Embryonic facial prominence (tissue), 1 donor: ENCODE measurements around the gene DHX57.

ENCODE experiments used
- DNase-seq: peaks from one replicate; pipeline ENCODE4 v3.0.0-alpha.2; 2016; ENCODE audit errors: extremely low spot score

DHX57 gene, protein sequence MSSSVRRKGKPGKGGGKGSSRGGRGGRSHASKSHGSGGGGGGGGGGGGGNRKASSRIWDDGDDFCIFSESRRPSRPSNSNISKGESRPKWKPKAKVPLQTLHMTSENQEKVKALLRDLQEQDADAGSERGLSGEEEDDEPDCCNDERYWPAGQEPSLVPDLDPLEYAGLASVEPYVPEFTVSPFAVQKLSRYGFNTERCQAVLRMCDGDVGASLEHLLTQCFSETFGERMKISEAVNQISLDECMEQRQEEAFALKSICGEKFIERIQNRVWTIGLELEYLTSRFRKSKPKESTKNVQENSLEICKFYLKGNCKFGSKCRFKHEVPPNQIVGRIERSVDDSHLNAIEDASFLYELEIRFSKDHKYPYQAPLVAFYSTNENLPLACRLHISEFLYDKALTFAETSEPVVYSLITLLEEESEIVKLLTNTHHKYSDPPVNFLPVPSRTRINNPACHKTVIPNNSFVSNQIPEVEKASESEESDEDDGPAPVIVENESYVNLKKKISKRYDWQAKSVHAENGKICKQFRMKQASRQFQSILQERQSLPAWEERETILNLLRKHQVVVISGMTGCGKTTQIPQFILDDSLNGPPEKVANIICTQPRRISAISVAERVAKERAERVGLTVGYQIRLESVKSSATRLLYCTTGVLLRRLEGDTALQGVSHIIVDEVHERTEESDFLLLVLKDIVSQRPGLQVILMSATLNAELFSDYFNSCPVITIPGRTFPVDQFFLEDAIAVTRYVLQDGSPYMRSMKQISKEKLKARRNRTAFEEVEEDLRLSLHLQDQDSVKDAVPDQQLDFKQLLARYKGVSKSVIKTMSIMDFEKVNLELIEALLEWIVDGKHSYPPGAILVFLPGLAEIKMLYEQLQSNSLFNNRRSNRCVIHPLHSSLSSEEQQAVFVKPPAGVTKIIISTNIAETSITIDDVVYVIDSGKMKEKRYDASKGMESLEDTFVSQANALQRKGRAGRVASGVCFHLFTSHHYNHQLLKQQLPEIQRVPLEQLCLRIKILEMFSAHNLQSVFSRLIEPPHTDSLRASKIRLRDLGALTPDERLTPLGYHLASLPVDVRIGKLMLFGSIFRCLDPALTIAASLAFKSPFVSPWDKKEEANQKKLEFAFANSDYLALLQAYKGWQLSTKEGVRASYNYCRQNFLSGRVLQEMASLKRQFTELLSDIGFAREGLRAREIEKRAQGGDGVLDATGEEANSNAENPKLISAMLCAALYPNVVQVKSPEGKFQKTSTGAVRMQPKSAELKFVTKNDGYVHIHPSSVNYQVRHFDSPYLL (N-terminal part only)

DNA sequence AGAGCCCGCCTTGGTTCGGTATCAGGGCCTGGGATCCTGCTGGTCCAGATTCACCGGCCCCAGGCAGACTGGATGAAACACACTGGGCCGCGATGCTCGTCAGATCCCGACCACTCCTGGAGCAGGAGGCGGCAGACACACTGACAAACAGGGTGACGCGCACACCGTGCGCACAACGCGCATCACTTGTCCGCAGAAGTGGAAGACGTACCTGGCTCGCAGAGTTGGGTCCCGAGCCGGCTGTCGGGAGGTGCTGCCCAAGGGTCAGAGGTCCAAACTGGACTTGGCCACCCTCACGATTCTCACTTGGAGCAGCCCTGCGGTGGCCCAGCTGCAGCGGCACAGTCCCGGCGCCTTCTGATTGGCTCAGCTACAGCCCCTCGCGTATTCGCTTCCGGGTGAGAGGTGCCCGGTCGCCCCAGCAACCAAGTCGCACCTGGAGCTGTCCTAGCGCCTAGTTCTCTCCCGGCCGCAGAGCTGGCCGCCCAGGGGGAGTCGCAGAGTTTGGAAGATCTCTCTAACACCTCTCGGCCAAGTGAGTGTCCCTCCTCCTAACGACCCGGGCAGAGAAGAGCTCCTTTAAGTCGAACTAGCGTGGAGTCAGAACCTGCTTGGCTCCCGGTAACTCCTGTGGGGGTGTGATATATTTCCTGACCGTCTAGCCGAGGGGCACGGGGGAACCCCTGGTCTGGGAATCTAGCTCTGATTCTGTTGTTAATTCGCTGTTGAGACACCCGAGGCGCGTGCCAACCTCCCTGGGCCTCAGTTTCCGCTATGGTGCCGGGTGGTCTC lies at the start of gene DHX57, which contains the start of gene MORN2:
DHX57 (minus strand) TSS at position 359 of the 792 bp plus-strand sequence. CDS start 7,529 bp downstream, outside the sequence.
MORN2 (plus strand) TSS at position 401 of the 792 bp plus-strand sequence.
- peak; percentile 74 for DNase-seq

DNA sequence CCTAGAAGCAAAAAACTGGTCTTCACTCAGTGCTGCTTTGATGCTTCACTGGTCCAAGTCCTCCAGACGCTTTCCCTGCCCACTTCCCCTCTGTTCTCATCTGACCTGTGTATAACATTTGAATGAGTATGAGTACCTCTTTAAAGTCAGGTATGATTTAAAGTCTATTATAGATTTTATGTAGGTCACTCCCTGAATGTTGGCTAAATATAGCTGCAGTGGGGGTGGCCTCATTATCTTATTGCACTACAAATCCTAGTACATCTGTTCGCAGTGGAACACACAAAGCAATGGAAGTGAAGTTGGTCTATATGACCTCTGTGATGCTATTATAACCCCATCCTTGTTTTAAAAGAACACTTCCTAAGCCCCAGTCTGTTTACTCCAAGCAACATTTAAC lies 47.2 kb upstream of the DHX57 start:
- DNase-seq: no peak

DNA sequence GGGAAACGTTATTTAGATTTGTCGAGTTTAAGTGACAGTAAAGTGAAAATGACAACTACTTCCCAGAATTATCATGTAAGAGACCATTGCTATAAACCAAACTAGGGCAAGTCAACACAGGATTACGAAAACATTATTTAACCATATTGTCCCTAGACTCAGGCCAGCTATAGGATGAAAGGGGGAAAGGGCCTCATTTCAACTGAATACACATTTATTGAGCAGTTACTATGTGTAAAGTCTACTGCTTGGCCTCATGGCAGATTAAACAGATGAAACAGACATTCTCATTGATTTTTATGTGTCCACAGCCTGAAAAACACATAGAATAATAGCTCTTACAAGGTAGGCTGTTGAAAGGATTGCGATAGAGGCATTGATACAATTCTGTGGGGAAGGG lies 46.7 kb upstream of the DHX57 start:
- DNase-seq: no peak

GRCh38 chr2:38912619-38913018 lies 36.9 kb upstream of the DHX57 start:
- DNase-seq: no peak

- no peak for DNase-seq
Observed at GRCh38 chr2:38911191-38911590, 35.5 kb upstream of the DHX57 start.

DNA sequence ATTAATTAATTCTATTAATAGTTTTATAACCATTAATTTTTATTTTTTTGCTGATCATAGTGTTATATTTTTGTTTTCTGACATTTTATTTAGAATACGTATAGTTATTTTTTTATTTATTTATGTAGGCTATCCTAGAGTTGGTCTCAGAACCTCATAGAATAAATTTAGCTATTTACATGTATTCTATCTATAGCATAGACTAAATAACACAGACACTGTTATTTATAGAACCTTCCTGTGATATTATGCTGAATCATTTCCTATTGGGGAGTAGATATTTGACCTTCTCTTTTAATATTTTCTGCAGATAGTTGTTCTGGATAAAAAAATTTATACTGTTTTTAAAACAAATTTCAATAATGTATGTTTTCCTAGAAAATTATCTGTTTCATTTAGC lies 34.1 kb upstream of the DHX57 start:
- no peak for DNase-seq

DNA sequence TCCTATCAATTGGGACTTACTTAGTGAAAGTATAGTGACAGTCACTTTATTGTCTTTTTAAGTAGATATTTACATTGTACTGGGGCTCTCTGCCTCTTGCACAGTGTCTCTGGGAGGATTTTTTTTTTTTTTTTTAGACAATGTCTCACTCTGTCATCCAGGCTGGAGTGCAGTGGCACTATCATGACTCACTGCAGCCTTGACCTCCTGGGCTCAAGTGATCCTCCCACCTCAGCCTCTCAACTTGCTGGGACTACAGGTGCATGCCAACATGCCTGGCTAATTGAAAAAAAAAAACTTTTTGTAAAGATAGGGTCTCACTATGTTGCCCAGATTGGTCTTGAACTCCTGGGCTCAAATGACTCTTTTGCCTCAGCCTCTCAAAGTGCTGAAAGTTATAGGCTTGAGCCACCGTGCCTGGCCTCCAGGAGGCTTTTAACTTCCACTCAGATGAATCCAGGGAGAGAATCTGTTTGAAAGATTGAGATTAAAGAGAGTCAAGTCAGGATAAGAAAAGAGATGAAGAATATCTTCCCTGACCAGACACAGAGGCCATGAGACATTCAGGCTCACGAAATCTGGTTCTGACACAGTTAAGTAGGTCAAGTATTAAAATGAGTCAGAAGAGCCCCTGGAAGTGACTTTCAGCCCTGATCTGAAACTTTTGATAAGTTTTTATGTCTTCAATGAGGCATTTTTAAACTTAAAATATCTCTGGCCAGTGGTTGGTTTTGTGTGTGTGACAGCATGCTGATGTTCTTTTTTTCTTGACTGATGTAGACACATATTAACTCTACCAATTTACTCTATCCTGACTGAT lies 32.2 kb upstream of the DHX57 start:
- DNase-seq: no peak

- no peak for DNase-seq
Observed at GRCh38 chr2:38907242-38907641, 31.5 kb upstream of the DHX57 start.

DNA sequence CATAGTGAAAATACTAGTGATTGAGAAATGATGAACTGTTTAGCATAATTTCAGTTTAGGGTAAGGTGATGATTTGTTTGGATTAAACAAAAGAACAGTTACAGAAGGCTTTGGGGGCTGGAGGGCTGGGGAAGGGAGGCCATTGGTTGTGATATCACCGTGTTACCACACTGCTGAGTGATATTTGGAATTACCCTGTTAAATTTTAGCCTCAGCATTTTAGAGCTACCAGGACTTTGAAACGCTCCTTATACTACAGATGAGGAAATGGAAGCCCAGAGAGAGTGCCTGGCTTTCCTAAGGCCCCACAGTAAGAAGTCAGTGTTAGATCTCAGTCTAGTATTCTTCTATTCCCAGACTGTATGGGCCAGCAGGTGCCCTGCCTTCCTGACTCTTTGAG lies 29.5 kb upstream of the DHX57 start:
- no peak for DNase-seq

DNA sequence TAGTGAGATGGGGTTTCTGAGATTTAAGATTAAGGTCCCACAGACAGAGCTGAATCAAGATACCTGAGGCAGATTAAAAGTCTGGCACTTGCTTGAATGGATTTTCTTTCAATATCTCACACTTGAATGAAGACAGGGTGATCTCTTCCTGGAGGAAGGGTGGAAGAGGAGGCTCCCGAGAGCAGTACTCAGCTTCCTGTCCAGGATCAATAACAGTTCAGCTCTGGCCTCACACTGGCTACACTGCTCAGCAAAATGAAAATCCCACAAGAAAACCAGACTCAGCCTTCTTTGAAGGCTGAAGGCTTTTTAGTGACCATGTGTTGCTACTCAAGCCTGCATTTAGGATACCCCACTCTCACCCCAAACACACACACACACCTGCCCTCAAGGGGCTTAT lies 25.0 kb upstream of the DHX57 start:
- DNase-seq: no peak

DNA sequence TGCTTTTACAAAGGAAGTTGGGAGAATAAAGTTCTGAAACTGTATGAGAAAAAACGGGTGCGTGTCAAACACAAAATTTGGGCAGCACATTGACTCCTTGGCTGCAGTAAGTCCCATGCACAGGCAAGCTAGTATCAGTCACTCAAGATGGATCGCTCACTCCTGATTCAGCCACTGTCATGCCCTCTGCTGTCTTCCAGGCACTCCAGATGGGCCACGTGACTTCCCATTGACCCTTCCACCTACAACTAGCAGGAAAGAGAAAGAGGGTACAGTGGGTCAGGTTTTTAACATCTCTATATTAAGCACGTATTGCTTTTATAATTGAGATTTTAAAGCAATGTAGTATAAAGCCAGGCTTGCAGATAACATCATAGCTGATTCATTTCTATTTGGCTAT lies 22.5 kb upstream of the DHX57 start:
- no peak for DNase-seq

- no peak for DNase-seq
Observed at GRCh38 chr2:38892819-38893218, 17.1 kb upstream of the DHX57 start.

DNA sequence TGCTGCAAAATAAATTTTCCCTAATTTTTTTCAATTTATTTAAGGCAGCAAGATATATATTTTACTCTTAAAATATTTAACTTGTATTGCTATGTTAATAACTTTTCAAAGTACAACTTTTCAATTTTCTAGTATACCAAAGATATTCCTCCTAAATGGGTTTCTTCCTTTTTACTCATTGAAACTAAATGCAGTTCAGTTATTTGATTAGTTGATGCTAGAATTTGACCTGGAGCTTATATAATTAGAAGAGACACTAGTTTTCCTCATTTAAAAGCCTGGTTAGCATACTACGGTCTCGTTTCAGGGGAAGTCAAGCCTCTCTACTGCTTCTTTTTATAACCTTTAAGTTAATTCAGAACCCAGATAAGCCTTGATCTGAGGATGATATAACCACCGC lies 13.8 kb upstream of the DHX57 start, which contains the start of gene ARHGEF33:
ARHGEF33 (plus strand) TSS at position 301 of the 400 bp plus-strand sequence. CDS start 29,573 bp downstream, outside the sequence.
- DNase-seq: no peak

DNA sequence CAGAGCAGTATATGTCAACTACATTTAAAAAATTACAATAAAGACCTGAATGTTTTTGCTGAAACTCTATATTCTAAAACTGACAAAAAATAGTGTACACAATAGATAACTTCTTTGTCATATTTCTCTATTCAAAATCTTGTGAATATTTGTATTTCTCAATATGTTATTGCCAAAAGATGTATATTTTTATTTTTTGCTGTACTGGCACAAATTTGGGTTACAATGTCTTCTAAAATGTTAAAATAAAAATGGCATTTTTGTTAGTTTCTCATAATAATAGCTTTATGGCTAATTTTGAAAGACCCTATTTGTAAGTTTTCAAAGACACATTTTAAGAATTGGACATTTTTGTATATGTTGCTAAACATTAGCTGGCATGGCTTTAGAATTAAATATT lies 13.3 kb upstream of the DHX57 start:
- DNase-seq: no peak

- DNase-seq: no peak
Observed at GRCh38 chr2:38887902-38888554, 12.3 kb upstream of the DHX57 start.

GRCh38 chr2:38887347-38887746 lies 11.6 kb upstream of the DHX57 start:
- no peak for DNase-seq

GRCh38 chr2:38886063-38886462 lies 10.3 kb upstream of the DHX57 start:
- DNase-seq: no peak

DNA sequence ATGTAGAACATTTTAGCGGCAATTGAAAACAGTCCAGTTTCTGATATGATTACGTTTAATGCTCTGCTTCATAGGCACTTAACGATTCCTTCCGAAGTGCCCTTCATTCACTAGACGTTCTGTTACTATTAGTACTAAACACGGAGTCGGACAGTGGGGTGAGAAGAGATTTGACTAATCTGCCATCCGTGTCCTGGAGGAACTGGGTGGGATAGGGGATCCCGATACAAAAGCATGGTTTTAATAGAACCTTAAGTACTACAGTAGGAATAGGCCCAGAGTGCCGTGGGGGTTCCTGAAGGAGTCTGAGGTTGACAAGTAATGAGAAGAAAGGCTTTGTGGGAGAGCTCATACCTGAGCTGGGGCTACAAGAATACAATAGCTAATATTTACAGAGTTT lies 673 bp upstream of the DHX57 start:
- DNase-seq: no peak

GRCh38 chr2:38875227-38875575 lies 533 bp downstream of the DHX57 start:
- DNase-seq: no peak

- DNase-seq: no peak
Observed at GRCh38 chr2:38873763-38874162, 2.0 kb downstream of the DHX57 start.
